A673 (cell line): ENCODE results near the gene REXO1.

Source experiments
- CTCF ChIP-seq: fragments of 300-800, 200-600 bp; sonication (generic); conservative IDR thresholded peaks from 2 replicates; pipeline ENCODE4 v1.5.1; 2017; ENCODE audit warnings: low read depth, mild to moderate bottlenecking, antibody characterized with exemption, low read length, moderate library complexity, mixed read lengths
- EZH2 ChIP-seq: fragments of 200-600 bp; sonication (generic); IDR thresholded peaks from 2 replicates; pipeline ENCODE4 v1.6.1; 2017; ENCODE audit warnings: borderline replicate concordance, low read depth, mild to moderate bottlenecking, mixed read lengths, antibody characterized with exemption, low read length; ENCODE audit not compliant: poor library complexity, severe bottlenecking

DNA sequence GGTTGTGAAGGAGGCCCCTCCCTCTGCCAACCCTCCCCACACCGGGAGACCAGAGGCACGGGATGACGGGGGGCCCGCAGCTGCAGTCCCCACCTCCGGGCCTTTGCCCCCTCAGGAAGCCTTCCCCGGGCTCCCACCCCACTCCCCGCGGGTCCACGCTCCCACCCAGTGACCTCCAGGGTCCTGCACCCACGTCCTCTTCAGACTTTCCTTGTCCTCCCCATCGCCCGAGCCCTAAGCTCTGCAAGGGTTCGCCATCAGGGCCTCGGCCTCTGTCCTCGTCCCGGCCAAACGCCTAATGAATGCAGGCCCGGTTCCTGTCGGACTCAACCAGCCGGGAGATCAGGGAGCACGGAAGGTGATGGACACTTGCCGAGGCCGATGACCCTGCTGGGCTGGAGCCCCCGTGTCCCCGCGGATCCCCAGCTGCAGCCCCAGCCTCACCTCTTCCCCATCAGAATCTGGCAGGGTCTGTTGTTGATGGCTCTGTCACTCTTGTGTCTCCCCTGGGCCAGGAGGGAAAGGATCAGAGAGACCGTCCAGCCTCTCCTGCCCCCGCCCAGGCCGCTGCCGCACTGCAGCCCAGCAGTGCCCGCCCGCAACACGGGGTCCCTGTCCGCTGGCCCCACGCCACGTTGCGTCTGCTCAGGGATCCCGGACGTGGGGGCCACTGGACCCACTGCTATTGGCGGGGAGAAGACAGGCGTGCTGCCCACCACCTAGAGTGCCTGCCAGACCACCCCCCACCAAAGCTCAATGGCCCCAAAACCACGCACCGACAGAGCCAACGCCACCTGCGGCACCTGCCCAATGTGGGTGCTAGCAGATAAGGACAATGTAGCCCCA lies 41.9 kb downstream of the REXO1 start:
- TF ChIP-seq CTCF (no peak), EZH2 (no peak)
